GM12873 (cell line): ENCODE data around the gene NUDT16L1.

Experiments
- TF ChIP-seq, protein P1 (sequence below): IDR thresholded peaks from 2 replicates; pipeline ENCODE4 v1.5.1; 2012; ENCODE audit warnings: low read depth, mild to moderate bottlenecking, moderate library complexity, low read length, control low read depth; ENCODE audit not compliant: insufficient read depth; ENCODE audit errors: missing control alignments

Gene NUDT16L1

DNA sequence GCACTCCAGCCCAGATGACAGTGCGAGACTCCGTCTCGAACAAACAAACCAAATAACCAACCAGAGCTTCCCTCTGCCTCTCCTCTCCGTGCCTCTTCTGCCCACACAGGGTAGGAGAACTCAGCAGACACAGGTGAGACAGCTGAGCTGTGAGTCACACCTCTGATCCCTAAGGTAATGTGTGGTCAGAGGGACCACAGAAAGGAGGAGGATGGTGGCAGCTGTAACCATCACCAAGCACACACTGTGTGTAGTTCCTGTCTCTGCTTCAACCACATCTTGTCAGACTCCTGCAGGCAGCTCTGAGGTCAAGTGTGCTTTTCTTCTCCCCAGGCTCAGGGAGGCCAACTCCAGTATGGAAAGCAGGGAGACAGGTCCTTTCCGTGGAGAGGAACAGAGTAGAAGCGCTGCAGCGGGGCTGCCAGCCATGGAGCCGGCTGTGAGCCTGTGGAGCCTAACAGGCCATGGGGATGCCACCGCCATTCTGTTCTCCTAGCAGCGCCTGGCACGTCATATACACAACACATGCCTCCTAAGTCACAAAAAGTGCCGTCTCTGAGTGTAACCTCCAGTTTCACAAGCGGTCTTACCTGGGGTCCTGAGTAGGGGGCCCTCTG lies 7.1 kb downstream of the NUDT16L1 start:
- TF ChIP-seq, protein P1, sequence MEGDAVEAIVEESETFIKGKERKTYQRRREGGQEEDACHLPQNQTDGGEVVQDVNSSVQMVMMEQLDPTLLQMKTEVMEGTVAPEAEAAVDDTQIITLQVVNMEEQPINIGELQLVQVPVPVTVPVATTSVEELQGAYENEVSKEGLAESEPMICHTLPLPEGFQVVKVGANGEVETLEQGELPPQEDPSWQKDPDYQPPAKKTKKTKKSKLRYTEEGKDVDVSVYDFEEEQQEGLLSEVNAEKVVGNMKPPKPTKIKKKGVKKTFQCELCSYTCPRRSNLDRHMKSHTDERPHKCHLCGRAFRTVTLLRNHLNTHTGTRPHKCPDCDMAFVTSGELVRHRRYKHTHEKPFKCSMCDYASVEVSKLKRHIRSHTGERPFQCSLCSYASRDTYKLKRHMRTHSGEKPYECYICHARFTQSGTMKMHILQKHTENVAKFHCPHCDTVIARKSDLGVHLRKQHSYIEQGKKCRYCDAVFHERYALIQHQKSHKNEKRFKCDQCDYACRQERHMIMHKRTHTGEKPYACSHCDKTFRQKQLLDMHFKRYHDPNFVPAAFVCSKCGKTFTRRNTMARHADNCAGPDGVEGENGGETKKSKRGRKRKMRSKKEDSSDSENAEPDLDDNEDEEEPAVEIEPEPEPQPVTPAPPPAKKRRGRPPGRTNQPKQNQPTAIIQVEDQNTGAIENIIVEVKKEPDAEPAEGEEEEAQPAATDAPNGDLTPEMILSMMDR: no peak

GRCh38 chr16:4700997-4701743 lies 7.8 kb downstream of the NUDT16L1 start:
- TF ChIP-seq, protein P1: no peak

DNA sequence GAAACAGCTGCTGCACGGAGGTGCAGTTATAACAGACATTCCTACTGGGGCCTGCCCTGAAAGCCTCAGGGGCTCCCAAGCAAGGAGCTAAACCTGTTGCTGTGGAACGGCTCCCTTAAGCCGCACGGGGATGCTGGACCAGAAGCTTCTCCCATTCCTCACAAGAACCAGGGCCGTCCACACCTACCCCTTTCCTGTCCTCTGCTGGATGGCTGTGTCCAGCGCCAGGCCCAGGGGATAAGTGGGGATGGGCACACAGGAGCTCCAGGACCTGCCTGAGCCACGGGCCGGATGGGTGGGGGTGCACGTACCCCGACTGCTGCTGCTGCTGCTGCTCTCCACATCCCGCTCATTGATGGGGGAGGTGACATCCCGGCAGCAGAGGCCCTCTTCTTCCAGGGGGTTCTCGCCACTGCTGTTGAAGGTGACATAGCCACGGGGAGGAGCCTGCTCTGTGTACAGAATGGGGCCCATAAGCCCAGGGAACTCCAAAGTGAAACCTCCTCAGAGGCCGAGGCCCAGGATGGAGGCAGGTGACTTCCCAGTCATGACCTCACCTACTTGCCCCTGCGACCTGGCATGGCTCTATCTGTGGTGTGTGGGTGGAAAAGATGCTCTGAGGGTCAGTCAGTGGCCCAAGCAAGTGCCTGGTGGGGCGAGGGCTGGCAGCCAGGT lies 8.6 kb downstream of the NUDT16L1 start:
- TF ChIP-seq, protein P1: no peak

GRCh38 chr16:4702466-4702808 lies 9.1 kb downstream of the NUDT16L1 start:
- TF ChIP-seq, protein P1: no peak

- TF ChIP-seq, protein P1: no peak
These were observed 10.5 kb downstream of the NUDT16L1 start for GRCh38 chr16:4703906-4704305.

DNA sequence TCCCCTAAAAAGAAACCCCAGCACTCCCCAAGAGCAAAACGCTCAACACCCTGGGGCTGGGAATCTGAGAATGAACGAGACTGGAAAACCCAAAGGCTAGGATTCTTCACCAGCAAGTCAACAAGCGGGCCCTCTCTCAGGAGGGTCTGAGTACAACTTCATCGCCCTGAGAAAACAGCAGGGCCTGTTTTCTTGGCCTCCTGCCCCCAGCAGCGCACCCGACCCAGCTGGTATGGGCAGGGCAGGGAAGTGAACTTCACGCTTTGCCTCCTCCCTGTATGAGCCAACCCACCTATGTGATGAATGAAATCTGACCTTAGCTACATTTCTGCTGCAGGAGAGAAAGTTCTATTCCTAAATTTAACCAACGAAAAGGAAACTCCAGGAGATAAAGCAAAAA lies 11.1 kb downstream of the NUDT16L1 start:
- TF ChIP-seq, protein P1: no peak

GRCh38 chr16:4704913-4705312 lies 11.6 kb downstream of the NUDT16L1 start:
- TF ChIP-seq, protein P1: no peak
